ENCODE results near the gene ING3. TPM values are rescaled to one million over a fixed set of nuclear protein-coding genes. Genes with fewer than 3 reads are reported as not detected.

ING3 gene
- total RNA-seq (38.2 TPM), polyA plus RNA-seq (11.3 TPM)

GRCh38 chr7:120950539-120951308 is at the start of gene ING3:
Gene ING3, plus strand, starts transcription at chr7:120950777. Its CDS starts 120 bp downstream, at chr7:120950897.
- under 1% methylated on average over 71 of the region's 71 CpGs for WGBS
- Histone ChIP-seq H3K36me3 (ENCODE audit: insufficient read depth) (peaks cover 2% of the 10 kb centered on the region), H3K4me3 (ENCODE audit: low read depth, low read length) (peak within 1 kb of the TSS; percentile 51), H3K4me1 (ENCODE audit: insufficient read depth) (no peaks in the 10 kb centered on the region), H3K27ac (ENCODE audit: low read depth) (peak within 1 kb of the TSS; percentile 99)
- DNase-seq (ENCODE audit: extremely low spot score), result peak; percentile 95

- H3K27ac ChIP-seq (ENCODE audit: low read depth), result no peak overlapping the region
- no peaks in the 10 kb centered on the region for H3K4me1 ChIP-seq (ENCODE audit: insufficient read depth)
- no peak for DNase-seq (ENCODE audit: extremely low spot score)
- no peaks in the 10 kb centered on the region for H3K36me3 ChIP-seq (ENCODE audit: insufficient read depth)
- no peak overlapping the region for H3K4me3 ChIP-seq (ENCODE audit: low read depth, low read length)
- WGBS, result 72% methylated on average over 2 of the region's 2 CpGs
Observed at GRCh38 chr7:120915314-120916105, 35.1 kb upstream of the ING3 start.

- no peak overlapping the region for H3K27ac ChIP-seq (ENCODE audit: low read depth)
- H3K4me1 ChIP-seq (ENCODE audit: insufficient read depth), result no peaks in the 10 kb centered on the region
- no peak for DNase-seq (ENCODE audit: extremely low spot score)
- 26% methylated on average over 3 of the region's 3 CpGs for whole genome bisulfite sequencing
- no peak overlapping the region for H3K4me3 ChIP-seq (ENCODE audit: low read depth, low read length)
- no peaks in the 10 kb centered on the region for H3K36me3 ChIP-seq (ENCODE audit: insufficient read depth)
Observed at GRCh38 chr7:120916121-120916520, 34.5 kb upstream of the ING3 start.

- H3K4me3 ChIP-seq (ENCODE audit: low read depth, low read length), result no peak overlapping the region
- no peak overlapping the region for H3K27ac ChIP-seq (ENCODE audit: low read depth)
- DNase-seq (ENCODE audit: extremely low spot score), result no peak
- WGBS, result 89% methylated on average over 1 of the region's 1 CpG
- H3K36me3 ChIP-seq (ENCODE audit: insufficient read depth), result no peaks in the 10 kb centered on the region
- H3K4me1 ChIP-seq (ENCODE audit: insufficient read depth), result no peaks in the 10 kb centered on the region
Observed at GRCh38 chr7:120916538-120916937, 34.0 kb upstream of the ING3 start.

GRCh38 chr7:120919466-120919865 is 31.1 kb upstream of the ING3 start:
- H3K27ac ChIP-seq (ENCODE audit: low read depth), result no peak overlapping the region
- no peak overlapping the region for H3K4me3 ChIP-seq (ENCODE audit: low read depth, low read length)
- H3K4me1 ChIP-seq (ENCODE audit: insufficient read depth), result no peaks in the 10 kb centered on the region
- H3K36me3 ChIP-seq (ENCODE audit: insufficient read depth), result no peaks in the 10 kb centered on the region
- DNase-seq (ENCODE audit: extremely low spot score), result no peak

GRCh38 chr7:120920034-120920433 is 30.5 kb upstream of the ING3 start:
- no peaks in the 10 kb centered on the region for H3K4me1 ChIP-seq (ENCODE audit: insufficient read depth)
- WGBS, result 74% methylated on average over 2 of the region's 2 CpGs

GRCh38 chr7:120920591-120921274 is 29.8 kb upstream of the ING3 start:
- no peak overlapping the region for H3K4me3 ChIP-seq (ENCODE audit: low read depth, low read length)
- WGBS, result 70% methylated on average over 3 of the region's 3 CpGs
- no peak overlapping the region for H3K27ac ChIP-seq (ENCODE audit: low read depth)
- no peaks in the 10 kb centered on the region for H3K36me3 ChIP-seq (ENCODE audit: insufficient read depth)
- H3K4me1 ChIP-seq (ENCODE audit: insufficient read depth), result no peaks in the 10 kb centered on the region
- DNase-seq (ENCODE audit: extremely low spot score), result no peak

More at GRCh38 chr7:120920034-120920433, 30.5 kb upstream of the ING3 start:
- Histone ChIP-seq H3K36me3 (ENCODE audit: insufficient read depth) (no peaks in the 10 kb centered on the region), H3K27ac (ENCODE audit: low read depth) (no peak overlapping the region), H3K4me3 (ENCODE audit: low read depth, low read length) (no peak overlapping the region)
- no peak for DNase-seq (ENCODE audit: extremely low spot score)

GRCh38 chr7:120924837-120925236 is 25.7 kb upstream of the ING3 start:
- Histone ChIP-seq H3K4me3 (ENCODE audit: low read depth, low read length) (no peak overlapping the region), H3K27ac (ENCODE audit: low read depth) (no peak overlapping the region), H3K36me3 (ENCODE audit: insufficient read depth) (no peaks in the 10 kb centered on the region), H3K4me1 (ENCODE audit: insufficient read depth) (no peaks in the 10 kb centered on the region)
- DNase-seq (ENCODE audit: extremely low spot score), result no peak
- 80% methylated on average over 2 of the region's 2 CpGs for WGBS

GRCh38 chr7:120925392-120925791 is 25.2 kb upstream of the ING3 start:
- no peaks in the 10 kb centered on the region for H3K4me1 ChIP-seq (ENCODE audit: insufficient read depth)
- WGBS, result 70% methylated on average over 5 of the region's 5 CpGs

GRCh38 chr7:120926943-120927346 is 23.6 kb upstream of the ING3 start:
- no peak overlapping the region for H3K27ac ChIP-seq (ENCODE audit: low read depth)
- no peaks in the 10 kb centered on the region for H3K36me3 ChIP-seq (ENCODE audit: insufficient read depth)
- no peak for DNase-seq (ENCODE audit: extremely low spot score)
- no peak overlapping the region for H3K4me3 ChIP-seq (ENCODE audit: low read depth, low read length)
- WGBS, result 47% methylated on average over 2 of the region's 2 CpGs
- no peaks in the 10 kb centered on the region for H3K4me1 ChIP-seq (ENCODE audit: insufficient read depth)

More at GRCh38 chr7:120925392-120925791, 25.2 kb upstream of the ING3 start:
- Histone ChIP-seq H3K27ac (ENCODE audit: low read depth) (no peak overlapping the region), H3K4me3 (ENCODE audit: low read depth, low read length) (no peak overlapping the region), H3K36me3 (ENCODE audit: insufficient read depth) (no peaks in the 10 kb centered on the region)
- DNase-seq (ENCODE audit: extremely low spot score), result no peak

GRCh38 chr7:120927454-120928103 is 23.0 kb upstream of the ING3 start:
- 78% methylated on average over 2 of the region's 2 CpGs for WGBS
- no peak overlapping the region for H3K4me3 ChIP-seq (ENCODE audit: low read depth, low read length)
- no peak for DNase-seq (ENCODE audit: extremely low spot score)
- H3K36me3 ChIP-seq (ENCODE audit: insufficient read depth), result no peaks in the 10 kb centered on the region
- no peak overlapping the region for H3K27ac ChIP-seq (ENCODE audit: low read depth)
- H3K4me1 ChIP-seq (ENCODE audit: insufficient read depth), result no peaks in the 10 kb centered on the region

GRCh38 chr7:120931243-120931642 is 19.3 kb upstream of the ING3 start:
- no peaks in the 10 kb centered on the region for H3K4me1 ChIP-seq (ENCODE audit: insufficient read depth)
- H3K4me3 ChIP-seq (ENCODE audit: low read depth, low read length), result no peak overlapping the region
- DNase-seq (ENCODE audit: extremely low spot score), result no peak
- no peaks in the 10 kb centered on the region for H3K36me3 ChIP-seq (ENCODE audit: insufficient read depth)
- 43% methylated on average over 1 of the region's 1 CpG for WGBS
- H3K27ac ChIP-seq (ENCODE audit: low read depth), result no peak overlapping the region

- Histone ChIP-seq H3K27ac (ENCODE audit: low read depth) (no peak overlapping the region), H3K4me1 (ENCODE audit: insufficient read depth) (no peaks in the 10 kb centered on the region), H3K36me3 (ENCODE audit: insufficient read depth) (no peaks in the 10 kb centered on the region), H3K4me3 (ENCODE audit: low read depth, low read length) (no peak overlapping the region)
- 41% methylated on average over 1 of the region's 1 CpG for WGBS
- no peak for DNase-seq (ENCODE audit: extremely low spot score)
Observed at GRCh38 chr7:120933475-120933874, 17.1 kb upstream of the ING3 start.
